Activated CD4-positive, alpha-beta memory T cell treated with anti-CD3 and anti-CD28 coated beads for 36 hours (primary cell): ENCODE results near the gene FAM131B. TPM values are rescaled to one million over a fixed set of nuclear protein-coding genes. Genes with fewer than 3 reads are reported as not detected.

Source experiments
- CTCF ChIA-PET: fragments of 350-600 bp; sonication (Branson Sonifier 250); formaldehyde crosslinking; loops from one replicate; lab custom pipeline; 2021; ENCODE audit warnings: antibody characterized with exemption, inconsistent platforms; lab: Charles Lee
- POLR2A ChIA-PET: fragments of 350-600 bp; sonication (Branson Sonifier 250); formaldehyde crosslinking; loops from one replicate; lab custom pipeline; 2021; ENCODE audit warnings: antibody characterized with exemption; lab: Charles Lee
- DNase-seq: peaks from one replicate; pipeline ENCODE4 v3.0.0-alpha.2; 2020
- H3K27ac Mint-ChIP-seq: one replicate; pipeline ENCODE4 v1.8.0; 2021; ENCODE audit warnings: mixed read lengths
- H3K27me3 Mint-ChIP-seq: one replicate; pipeline ENCODE4 v1.8.0; 2021; ENCODE audit warnings: mixed read lengths
- H3K36me3 Mint-ChIP-seq: one replicate; pipeline ENCODE4 v1.8.0; 2021; ENCODE audit warnings: mixed read lengths
- H3K4me1 Mint-ChIP-seq: one replicate; pipeline ENCODE4 v1.8.0; 2021; ENCODE audit warnings: low read depth, mixed read lengths
- H3K4me3 Mint-ChIP-seq: one replicate; pipeline ENCODE4 v1.8.0; 2021; ENCODE audit warnings: mild to moderate bottlenecking, mixed read lengths
- H3K9me3 Mint-ChIP-seq: one replicate; pipeline ENCODE4 v1.8.0; 2021; ENCODE audit warnings: mixed read lengths
- intact Hi-C: fragments of 100-400 bp; cut with micrococcal nuclease; formaldehyde crosslinking; loops from one replicate; pipeline ENCODE4 v1.15.1; 2023
- total RNA-seq, 2 experiments: library from RNA; stranded (reverse); gene quantifications; one replicate each; pipeline ENCODE4 v1.2.3, GENCODE V29; 2021

Gene FAM131B
- total RNA-seq, 2 experiments from 2014 or later: 1.9 to 2.3 TPM

- no peak for DNase-seq
- Mint-ChIP-seq H3K4me3 (no peak overlapping the region), H3K36me3 (no peaks in the 10 kb centered on the region), H3K27ac (no peak overlapping the region), H3K9me3 (no peaks in the 10 kb centered on the region), H3K4me1 (peaks cover 8% of the 10 kb centered on the region), H3K27me3 (no peaks in the 10 kb centered on the region)
- intact Hi-C loops: no loop called here
- POLR2A ChIA-PET: no interaction called here
- CTCF ChIA-PET: no interaction called here
Measured at GRCh38 chr7:143325240-143325639, 37.3 kb downstream of the FAM131B start.

DNA sequence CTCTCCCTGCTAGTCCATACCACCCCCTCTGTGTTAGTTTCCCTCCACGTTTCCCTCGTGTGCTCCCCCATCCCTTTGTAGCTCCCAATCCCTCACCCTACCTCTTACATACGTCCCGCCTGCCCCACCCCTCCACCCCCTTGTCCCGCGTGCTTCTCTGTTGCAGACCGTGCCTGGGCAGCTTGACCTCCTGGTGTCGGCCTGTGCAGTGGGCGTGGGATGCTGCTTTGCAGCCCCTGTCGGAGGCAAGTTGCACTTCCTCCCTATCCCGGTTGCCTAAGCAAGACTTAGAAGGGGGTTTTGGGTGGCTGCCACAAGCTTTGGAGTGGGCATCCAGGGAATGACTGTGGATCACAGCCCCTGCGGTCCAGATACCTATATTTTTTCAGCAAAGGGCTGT is 38.9 kb downstream of the FAM131B start:
- CTCF ChIA-PET: interaction anchor here (0.7 kb wide), 1 partner anchor 14 kb away, joined by 3 read pairs; no protein-coding TSS in a partner anchor
- no peak for DNase-seq
- POLR2A ChIA-PET: no interaction called here
- no peak overlapping the region for H3K27ac Mint-ChIP-seq
- peaks cover 8% of the 10 kb centered on the region for H3K4me1 Mint-ChIP-seq
- H3K27me3 Mint-ChIP-seq: no peaks in the 10 kb centered on the region
- H3K4me3 Mint-ChIP-seq: no peak overlapping the region
- intact Hi-C loops: no loop called here
- no peaks in the 10 kb centered on the region for H3K9me3 Mint-ChIP-seq
- no peaks in the 10 kb centered on the region for H3K36me3 Mint-ChIP-seq

DNA sequence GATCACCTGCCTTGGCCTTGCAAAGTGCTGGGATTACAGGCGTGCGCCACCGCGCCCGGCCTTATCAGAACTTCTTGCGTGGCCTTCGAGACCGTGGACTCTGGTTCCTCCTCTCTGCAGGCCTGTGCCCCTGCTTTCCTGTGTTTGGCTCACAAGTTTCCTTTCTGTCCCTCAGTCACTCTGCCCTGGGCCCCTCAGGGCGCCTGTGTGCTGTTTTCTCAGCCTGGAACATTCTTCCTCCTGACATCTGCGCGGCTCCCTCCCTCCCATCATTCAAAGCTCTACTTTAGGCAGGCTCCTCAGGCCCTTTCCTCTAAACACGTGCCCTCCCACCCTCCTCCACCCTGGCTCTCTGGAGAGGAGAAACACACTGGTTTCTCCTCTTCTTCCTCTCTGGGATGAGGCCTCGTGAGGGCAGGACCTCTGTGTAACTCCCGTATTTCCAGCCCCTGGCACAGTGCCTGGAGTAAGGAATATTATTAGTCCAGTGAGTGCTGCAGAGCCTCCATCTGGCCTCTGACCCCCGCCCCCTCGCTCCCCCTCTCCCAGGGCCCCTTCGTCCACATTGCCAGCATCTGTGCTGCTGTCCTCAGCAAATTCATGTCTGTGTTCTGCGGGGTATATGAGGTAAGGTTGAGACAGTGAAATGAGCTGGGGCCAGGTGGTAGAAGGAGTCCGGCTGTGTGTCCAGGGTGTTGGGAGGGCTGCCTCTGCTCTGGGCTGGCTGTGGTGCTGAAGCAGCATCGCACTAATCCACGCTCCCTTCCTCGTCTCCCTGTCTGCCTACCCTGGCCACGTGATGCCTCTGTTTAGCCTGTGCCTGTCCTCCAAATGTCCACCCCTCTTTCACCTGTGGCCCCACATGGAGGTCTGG is 39.5 kb downstream of the FAM131B start:
- peaks cover 8% of the 10 kb centered on the region for H3K4me1 Mint-ChIP-seq
- no peaks in the 10 kb centered on the region for H3K27me3 Mint-ChIP-seq
- H3K4me3 Mint-ChIP-seq: no peak overlapping the region
- H3K27ac Mint-ChIP-seq: no peak overlapping the region
- no peak for DNase-seq
- ChIA-PET CTCF (interaction anchor here (0.7 kb wide), 1 partner anchor 13 kb away, joined by 3 read pairs; no protein-coding TSS in a partner anchor), POLR2A (no interaction called here)
- no peaks in the 10 kb centered on the region for H3K9me3 Mint-ChIP-seq
- intact Hi-C loops: no loop called here
- no peaks in the 10 kb centered on the region for H3K36me3 Mint-ChIP-seq

GRCh38 chr7:143321734-143322133 is 40.8 kb downstream of the FAM131B start:
- peaks cover 8% of the 10 kb centered on the region for H3K4me1 Mint-ChIP-seq
- POLR2A ChIA-PET: no interaction called here
- H3K9me3 Mint-ChIP-seq: no peaks in the 10 kb centered on the region
- no peaks in the 10 kb centered on the region for H3K27me3 Mint-ChIP-seq
- CTCF ChIA-PET: interaction anchor here (0.9 kb wide), 1 partner anchor 95 kb away, joined by 3 read pairs; no protein-coding TSS in a partner anchor
- H3K36me3 Mint-ChIP-seq: no peaks in the 10 kb centered on the region
- DNase-seq: peak; percentile 25
- no peak overlapping the region for H3K4me3 Mint-ChIP-seq
- no peak overlapping the region for H3K27ac Mint-ChIP-seq
- intact Hi-C loops: no loop called here

GRCh38 chr7:143321242-143321641 is 41.3 kb downstream of the FAM131B start:
- Mint-ChIP-seq H3K27me3 (no peaks in the 10 kb centered on the region), H3K4me3 (no peak overlapping the region), H3K27ac (no peak overlapping the region), H3K36me3 (no peaks in the 10 kb centered on the region), H3K4me1 (peaks cover 8% of the 10 kb centered on the region), H3K9me3 (no peaks in the 10 kb centered on the region)
- no peak for DNase-seq
- intact Hi-C loops: no loop called here
- CTCF ChIA-PET: interaction anchor here (0.9 kb wide), 1 partner anchor 96 kb away, joined by 3 read pairs; no protein-coding TSS in a partner anchor
- POLR2A ChIA-PET: no interaction called here

DNA sequence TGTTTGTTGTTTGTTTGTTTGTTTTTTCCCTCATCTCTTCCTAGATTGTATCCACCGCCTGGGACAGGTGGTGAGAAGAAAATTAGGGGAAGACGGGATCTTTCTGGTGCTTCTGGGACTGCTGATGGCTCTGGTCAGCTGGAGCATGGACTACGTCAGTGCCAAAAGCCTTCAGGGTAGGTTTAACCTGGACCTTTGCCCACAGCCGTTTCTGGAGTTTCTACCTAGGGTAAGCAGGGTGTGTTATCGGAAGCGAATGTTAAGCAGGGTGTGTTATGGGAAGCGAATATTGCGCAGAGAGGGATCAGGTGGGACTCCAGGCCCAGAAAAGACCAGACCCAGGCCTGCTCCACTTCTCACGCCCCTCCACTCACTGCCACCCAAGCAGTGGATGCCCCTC is 41.9 kb downstream of the FAM131B start:
- Mint-ChIP-seq H3K4me3 (no peak overlapping the region), H3K9me3 (no peaks in the 10 kb centered on the region), H3K27me3 (no peaks in the 10 kb centered on the region), H3K27ac (no peak overlapping the region), H3K4me1 (peaks cover 8% of the 10 kb centered on the region), H3K36me3 (no peaks in the 10 kb centered on the region)
- DNase-seq: no peak
- CTCF ChIA-PET: no interaction called here
- intact Hi-C loops: no loop called here
- POLR2A ChIA-PET: no interaction called here

- Mint-ChIP-seq H3K9me3 (no peaks in the 10 kb centered on the region), H3K4me3 (no peak overlapping the region), H3K36me3 (no peaks in the 10 kb centered on the region), H3K4me1 (no peaks in the 10 kb centered on the region), H3K27ac (no peak overlapping the region), H3K27me3 (no peaks in the 10 kb centered on the region)
- intact Hi-C loops: no loop called here
- CTCF ChIA-PET: interaction anchor here (0.8 to 1.5 kb wide), 4 partner anchors 9 to 19 kb away, joined by 3 to 5 read pairs (median 4); no protein-coding TSS in a partner anchor
- no peak for DNase-seq
- POLR2A ChIA-PET: no interaction called here
Measured at GRCh38 chr7:143318661-143319060, 43.9 kb downstream of the FAM131B start.

DNA sequence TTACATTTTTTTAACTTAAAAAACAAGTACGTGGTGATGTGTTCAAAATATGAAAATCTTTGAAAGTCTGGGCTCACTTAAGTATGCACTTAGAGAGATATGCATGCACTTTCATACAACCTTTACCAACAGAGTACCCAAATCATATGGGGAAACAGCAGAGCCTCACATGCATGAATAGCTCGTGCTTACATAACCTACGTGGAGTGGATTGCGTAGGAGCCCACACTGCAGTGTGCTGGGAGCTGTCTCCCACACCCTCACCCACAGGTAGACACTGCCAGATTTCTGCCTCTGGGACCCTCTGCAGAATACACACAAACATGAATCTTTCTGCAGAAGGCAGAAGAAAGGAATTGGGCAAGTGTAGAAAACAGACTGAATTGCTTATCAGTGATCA is 46.0 kb downstream of the FAM131B start:
- Mint-ChIP-seq H3K27me3 (no peaks in the 10 kb centered on the region), H3K4me3 (no peak overlapping the region), H3K27ac (no peak overlapping the region), H3K9me3 (no peaks in the 10 kb centered on the region), H3K4me1 (no peaks in the 10 kb centered on the region), H3K36me3 (no peaks in the 10 kb centered on the region)
- no peak for DNase-seq
- intact Hi-C loops: no loop called here
- CTCF ChIA-PET: interaction anchor here (0.9 to 2.1 kb wide), 2 partner anchors 17 to 100 kb away, joined by 3 to 6 read pairs; no protein-coding TSS in a partner anchor
- POLR2A ChIA-PET: no interaction called here

DNA sequence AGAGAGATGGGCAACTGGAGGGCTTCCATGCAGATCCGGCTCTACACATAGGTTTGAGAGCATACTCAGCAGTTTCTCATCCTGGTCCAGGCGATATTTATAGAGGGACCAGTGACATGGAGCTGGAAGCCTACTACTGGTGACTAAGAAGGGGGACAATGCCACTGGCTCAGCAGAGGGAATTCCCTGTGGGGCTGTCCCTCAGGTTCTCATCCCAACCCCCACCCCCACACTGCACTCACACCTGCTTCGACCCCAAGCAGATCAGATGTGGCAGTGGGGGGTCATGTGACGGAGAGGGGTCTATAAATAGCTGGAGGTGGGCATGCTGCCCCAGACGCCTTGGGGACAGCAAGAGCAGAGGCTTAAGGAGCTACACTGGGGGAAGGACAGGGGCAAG is 46.7 kb downstream of the FAM131B start, which contains the start of gene CLCN1:
CLCN1 (plus strand) TSS at position 336 of the 400 bp plus-strand sequence. CDS start 102 bp downstream, outside the sequence.
- H3K9me3 Mint-ChIP-seq: no peaks in the 10 kb centered on the region
- H3K27ac Mint-ChIP-seq: no peak within 1 kb of the TSS
- ChIA-PET CTCF (interaction anchor here (0.9 to 2.1 kb wide), 3 partner anchors 16 to 100 kb away, joined by 3 to 6 read pairs (median 5); no protein-coding TSS in a partner anchor), POLR2A (interaction anchor here (1.3 kb wide), 1 partner anchor 28 kb away, joined by 3 read pairs; the partner anchor contains the start of gene CASP2)
- no peak within 1 kb of the TSS for H3K4me3 Mint-ChIP-seq
- no peaks in the 10 kb centered on the region for H3K36me3 Mint-ChIP-seq
- H3K27me3 Mint-ChIP-seq: no peaks in the 10 kb centered on the region
- H3K4me1 Mint-ChIP-seq: peaks cover 6% of the 10 kb centered on the region
- intact Hi-C loops: no loop called here
- DNase-seq: no peak

GRCh38 chr7:143314127-143314526 is 48.4 kb downstream of the FAM131B start:
- POLR2A ChIA-PET: no interaction called here
- H3K4me3 Mint-ChIP-seq: no peak overlapping the region
- no peaks in the 10 kb centered on the region for H3K27me3 Mint-ChIP-seq

GRCh38 chr7:143308632-143309031 is 53.9 kb downstream of the FAM131B start:
- ChIA-PET CTCF (interaction anchor here (0.7 to 4.9 kb wide), 7 partner anchors 8 to 93 kb away, joined by 3 to 45 read pairs (median 7); no protein-coding TSS in a partner anchor), POLR2A (interaction anchor here (0.9 to 1.3 kb wide), 3 partner anchors 8 to 99 kb away, joined by 3 to 6 read pairs (median 4); partner anchors contain the start of gene EPHA1)
- Mint-ChIP-seq H3K4me3 (no peak overlapping the region), H3K9me3 (no peaks in the 10 kb centered on the region), H3K27me3 (no peaks in the 10 kb centered on the region), H3K27ac (peak overlapping the region; percentile 3), H3K36me3 (peaks cover 50% of the 10 kb centered on the region), H3K4me1 (peaks cover 53% of the 10 kb centered on the region)
- no peak for DNase-seq
- intact Hi-C loops: loop anchor here (5.0 kb wide), 1 partner anchor 46 kb away; the partner anchor contains the start of gene GSTK1

More at GRCh38 chr7:143314127-143314526, 48.4 kb downstream of the FAM131B start:
- Mint-ChIP-seq H3K27ac (no peak overlapping the region), H3K9me3 (no peaks in the 10 kb centered on the region), H3K4me1 (peaks cover 17% of the 10 kb centered on the region), H3K36me3 (peaks cover 6% of the 10 kb centered on the region)
- CTCF ChIA-PET: no interaction called here
- no peak for DNase-seq
- intact Hi-C loops: loop anchor here (5.0 kb wide), 1 partner anchor 103 kb away; no protein-coding TSS in a partner anchor
